Panc1 (cell line): ENCODE measurements around the gene RBM47. TPM values are rescaled to one million over a fixed set of nuclear protein-coding genes. Genes with fewer than 3 reads are reported as not detected.

Experiments used
- ATAC-seq: fragments of 200-7000 bp; cut with Tn5 transposase; 2 replicates; pipeline ENCODE4 v1.9.1; 2020; ENCODE audit warnings: mild to moderate bottlenecking, moderate library complexity
- BruUV-seq: library from RNA; stranded (reverse); fragments of 400-500 nt; replicated peaks from 2 replicates; lab custom pipeline; 2021; lab: Mats Ljungman, UMichigan
- CTCF ChIA-PET: fragments of 300-600 bp; sonication (Branson Sonifier 250); formaldehyde crosslinking; loops from one replicate; lab custom pipeline; 2022; ENCODE audit warnings: antibody characterized with exemption; lab: Charles Lee
- POLR2A ChIA-PET: fragments of 300-600 bp; sonication (Branson Sonifier 250); formaldehyde crosslinking; loops from one replicate; lab custom pipeline; 2022; ENCODE audit warnings: antibody characterized with exemption; lab: Charles Lee
- DNase-seq: peaks from one replicate; pipeline ENCODE4 v3.0.0-alpha.2; 2010; ENCODE audit warnings: low read depth, low spot score
- H3K27ac ChIP-seq: 2 replicates; pipeline ENCODE4 v1.5.1; 2011; ENCODE audit warnings: mild to moderate bottlenecking, low read length, inconsistent platforms
- H3K27me3 ChIP-seq: fragments of 200-500 bp; sonication (Bioruptor generic); 2 replicates; pipeline ENCODE4 v1.6.0; 2014; ENCODE audit warnings: low read length, inconsistent platforms; ENCODE audit not compliant: control insufficient read depth, insufficient read depth
- H3K36me3 ChIP-seq: fragments of 200-500 bp; sonication (Bioruptor generic); 2 replicates; pipeline ENCODE4 v1.5.1; 2014; ENCODE audit warnings: inconsistent platforms, mild to moderate bottlenecking, low read length, moderate library complexity; ENCODE audit not compliant: control insufficient read depth, insufficient read depth
- H3K4me1 ChIP-seq: 2 replicates; pipeline ENCODE4 v1.5.1; 2011; ENCODE audit warnings: inconsistent platforms, mild to moderate bottlenecking, low read length, moderate library complexity; ENCODE audit not compliant: control insufficient read depth, insufficient read depth
- H3K4me3 ChIP-seq, 2 experiments: 2 replicates each; pipeline ENCODE4 v1.5.1; 2011 to 2012; ENCODE audit warnings: low read depth in 2 of 2, low read length in 2 of 2, mild to moderate bottlenecking in 2 of 2, inconsistent platforms in 1 of 2, moderate library complexity in 1 of 2
- H3K9me3 ChIP-seq: fragments of 200-500 bp; sonication (Bioruptor generic); 2 replicates; pipeline ENCODE4 v1.5.1; 2014; ENCODE audit warnings: low read depth, mild to moderate bottlenecking, inconsistent platforms, low read length, moderate library complexity; ENCODE audit not compliant: control insufficient read depth, insufficient read depth
- CTCF ChIP-seq: fragments of 450-650 bp; IDR thresholded peaks from 2 replicates; pipeline ENCODE4 v1.5.1; 2017; ENCODE audit warnings: mild to moderate bottlenecking
- POLR2AphosphoS5 ChIP-seq: IDR thresholded peaks from 2 replicates; pipeline ENCODE4 v1.6.1; 2012; ENCODE audit warnings: mild to moderate bottlenecking, low read depth, low read length, moderate library complexity
- REST ChIP-seq, 2 experiments: IDR thresholded peaks; 2 replicates each; pipeline ENCODE4 v1.6.1; 2011 to 2012; ENCODE audit warnings: low read depth in 2 of 2, control low read depth in 1 of 2, low read length in 1 of 2, mild to moderate bottlenecking in 1 of 2, moderate library complexity in 1 of 2; ENCODE audit not compliant: insufficient read depth in 1 of 2
- SIN3A ChIP-seq: IDR thresholded peaks from 2 replicates; pipeline ENCODE4 v1.6.1; 2012; ENCODE audit warnings: low read depth, mild to moderate bottlenecking, low read length, moderate library complexity, borderline replicate concordance; ENCODE audit not compliant: insufficient read depth
- TCF7L2 ChIP-seq: IDR thresholded peaks from 2 replicates; pipeline ENCODE4 v1.6.1; 2011; ENCODE audit warnings: mild to moderate bottlenecking, low read depth, low read length, inconsistent platforms
- in situ Hi-C: cut with HindIII; loops from 2 replicates; pipeline ENCODE4 v1.10.0; 2016; ENCODE audit warnings: low sequenced_read_pairs, low pct_unique_long_range_greater_than_20kb
- intact Hi-C: fragments of 100-400 bp; cut with micrococcal nuclease; formaldehyde crosslinking; loops from one replicate; pipeline ENCODE4 v1.10.0; 2022; ENCODE audit not compliant: unreplicated experiment
- total RNA-seq: library from RNA; stranded (reverse); gene quantifications from one replicate; pipeline ENCODE4 v1.2.1, GENCODE V29; 2021; ENCODE audit not compliant: unreplicated experiment

RBM47 gene
- total RNA-seq, 1 experiment from 2014 or later: 2.0 TPM

GRCh38 chr4:40579983-40580382, 49.7 kb downstream of the RBM47 start:
- no peak for TF ChIP-seq TCF7L2
- no peak for TF ChIP-seq POLR2AphosphoS5
- no peak for TF ChIP-seq CTCF
- no peak for TF ChIP-seq REST (IDR thresholded peaks at IDR 0.05; ENCODE audit: insufficient read depth in 1 of 2, low read depth in 2 of 2, low read length in 1 of 2)
- no peak for TF ChIP-seq SIN3A
- Histone ChIP-seq H3K4me1 (peaks cover 16% of the 10 kb centered on the region), H3K27me3 (no peaks in the 10 kb centered on the region), H3K4me3 (no peak overlapping the region), H3K27ac (no peak overlapping the region), H3K9me3 (no peaks in the 10 kb centered on the region), H3K36me3 (no peaks in the 10 kb centered on the region)
- in situ Hi-C loops (no loop called here), intact Hi-C loops (no loop called here)
- ChIA-PET POLR2A (no interaction called here), CTCF (no interaction called here)
- no TSS peak for BruUV-seq
- DNase-seq: no peak
- ATAC-seq: no peak

DNA sequence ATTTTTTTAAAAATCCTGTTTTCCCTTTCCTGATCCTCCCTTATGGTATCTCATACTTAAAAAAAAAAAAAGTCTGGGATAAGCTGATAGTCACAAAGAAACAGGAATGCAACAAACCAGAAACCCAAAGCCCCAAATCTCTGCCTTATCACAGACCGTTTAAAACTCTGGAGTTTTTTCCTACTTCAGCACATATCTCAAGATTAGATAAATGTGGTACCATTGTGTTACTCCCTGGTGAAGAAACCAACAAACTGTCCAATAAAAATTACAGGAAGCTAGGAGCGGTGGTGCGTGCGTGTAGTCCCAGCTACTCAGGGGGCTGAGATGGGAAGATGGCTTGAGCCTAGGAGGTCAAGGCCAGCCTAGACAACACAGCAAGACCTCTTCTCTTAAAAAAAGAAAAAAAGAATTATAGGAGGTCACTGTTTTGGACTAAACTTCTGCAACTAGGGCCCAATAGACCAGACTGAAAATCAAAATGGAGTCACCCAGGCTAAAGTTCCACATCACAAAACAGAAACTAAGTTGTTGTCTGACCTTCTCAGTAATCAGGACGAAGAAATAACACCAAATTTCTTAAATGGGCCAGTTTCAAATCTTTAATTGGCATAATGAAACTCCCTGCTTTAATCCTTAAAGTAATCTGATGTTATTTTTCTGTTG, 51.9 kb downstream of the RBM47 start:
- H3K4me3 ChIP-seq: no peak overlapping the region
- peaks cover 16% of the 10 kb centered on the region for H3K4me1 ChIP-seq
- intact Hi-C loops: no loop called here
- CTCF ChIA-PET: interaction anchor here (0.6 kb wide), 1 partner anchor 379 kb away, joined by 3 read pairs; no protein-coding TSS in a partner anchor
- no peak for ATAC-seq
- H3K9me3 ChIP-seq: no peaks in the 10 kb centered on the region
- no peak for TF ChIP-seq TCF7L2
- TF ChIP-seq SIN3A: no peak
- TF ChIP-seq REST (IDR thresholded peaks at IDR 0.05; ENCODE audit: insufficient read depth in 1 of 2, low read depth in 2 of 2, low read length in 1 of 2): no peak
- TF ChIP-seq CTCF: no peak
- no peak for TF ChIP-seq POLR2AphosphoS5
- no TSS peak for BruUV-seq
- no peaks in the 10 kb centered on the region for H3K36me3 ChIP-seq
- no peaks in the 10 kb centered on the region for H3K27me3 ChIP-seq
- POLR2A ChIA-PET: no interaction called here
- in situ Hi-C loops: no loop called here
- H3K27ac ChIP-seq: peak overlapping the region; percentile 59; the same call in 1 of the 2 replicates
- DNase-seq: no peak
